Testis (tissue), 3 donors: ENCODE data around the gene EZH2. TPM values are rescaled to one million over a fixed set of nuclear protein-coding genes. Genes with fewer than 3 reads are reported as not detected.

Experiments
- DNase-seq: peaks from one replicate; pipeline ENCODE4 v3.0.0-alpha.2; 2019
- H3K27ac ChIP-seq, 2 donors: fragments of 200-600 bp; sonication (generic); one replicate each; pipeline ENCODE4 v1.5.1; 2019
- H3K27me3 ChIP-seq: fragments of 200-600 bp; sonication (generic); one replicate; pipeline ENCODE4 v1.5.1; 2019
- H3K36me3 ChIP-seq: fragments of 200-600 bp; sonication (generic); one replicate; pipeline ENCODE4 v1.5.1; 2017; ENCODE audit warnings: low read depth; ENCODE audit errors: missing control alignments
- H3K4me1 ChIP-seq: fragments of 200-600 bp; sonication (generic); one replicate; pipeline ENCODE4 v1.5.1; 2019
- H3K4me3 ChIP-seq, 2 donors: fragments of 200-600 bp; sonication (generic); one replicate each; pipeline ENCODE4 v1.5.1; 2017 to 2019
- H3K9me3 ChIP-seq: fragments of 200-600 bp; sonication (generic); one replicate; pipeline ENCODE4 v1.5.1; 2017
- CTCF ChIP-seq, 3 experiments: fragments of 450-650 bp in 2 of 3; fragments of 200-600 bp in 1 of 3; sonication (generic) in 1 of 3; IDR thresholded peaks; one replicate each; pipeline ENCODE4 v1.5.1; 2016 to 2019; ENCODE audit warnings: antibody characterized with exemption in 3 of 3, mild to moderate bottlenecking in 2 of 3, moderate library complexity in 1 of 3
- POLR2A ChIP-seq: fragments of 450-650 bp; IDR thresholded peaks from one replicate; pipeline ENCODE4 v1.6.1; 2017; ENCODE audit warnings: antibody characterized with exemption, mild to moderate bottlenecking, moderate library complexity
- WGBS, 2 donors: methylation state at CpG; one replicate each; pipeline ENCODE4 v1.1.5; 2018; 5-methylcytosine and 5-hydroxymethylcytosine counted together
- intact Hi-C: fragments of 100-400 bp; cut with DNase I; formaldehyde crosslinking; loops from one replicate; pipeline ENCODE4 v1.15.1; 2023; ENCODE audit warnings: low total_unique reads
- polyA plus RNA-seq: library from polyadenylated mRNA; stranded (reverse); fragments of 350-450 nt; fragmentation: Illumina TruSeq; extraction: RNeasy Lipid Tissue Mini Kit (QIAGEN cat#74804); gene quantifications from one replicate; pipeline ENCODE4 v1.2.3, GENCODE V29; 2014; ENCODE audit warnings: low read depth, low replicate concordance; ENCODE audit not compliant: insufficient read depth
- total RNA-seq, 2 donors: library from RNA; depleted of rRNA; stranded (reverse); fragments of >200 nt; gene quantifications; one replicate each; pipeline ENCODE4 v1.2.3, GENCODE V29; 2016

Gene EZH2
- total and polyA plus RNA-seq, 3 donors from 2014 or later: 27.0 to 60.3 (median 36.0) TPM

GRCh38 chr7:148830897-148831692 lies 53.0 kb downstream of the EZH2 start:
- Histone ChIP-seq H3K4me1 (no peaks in the 10 kb centered on the region), H3K36me3 (no peaks in the 10 kb centered on the region), H3K9me3 (no peaks in the 10 kb centered on the region), H3K27ac (no peak overlapping the region), H3K4me3 (no peak overlapping the region), H3K27me3 (no peaks in the 10 kb centered on the region)
- WGBS, 2 donors: 89 to 90% methylated on average over 5 of the region's 5 CpGs
- TF ChIP-seq CTCF (IDR thresholded peaks at IDR 0.05) (no peak), POLR2A (no peak)
- no peak for DNase-seq
- intact Hi-C loops: no loop called here

- no peak for TF ChIP-seq POLR2A
- no peak for TF ChIP-seq CTCF (IDR thresholded peaks at IDR 0.05)
- H3K36me3 ChIP-seq: no peaks in the 10 kb centered on the region
- intact Hi-C loops: no loop called here
- DNase-seq: no peak
- WGBS, 2 donors: 100% methylated on average over 1 of the region's 1 CpG
- no peaks in the 10 kb centered on the region for H3K4me1 ChIP-seq
- no peaks in the 10 kb centered on the region for H3K9me3 ChIP-seq
- no peak overlapping the region for H3K4me3 ChIP-seq
- no peaks in the 10 kb centered on the region for H3K27me3 ChIP-seq
- H3K27ac ChIP-seq: no peak overlapping the region
Measured at GRCh38 chr7:148828965-148829364, 55.1 kb downstream of the EZH2 start.

GRCh38 chr7:148825338-148825737 lies 58.8 kb downstream of the EZH2 start:
- 68 to 76% methylated on average over 5 of the region's 5 CpGs for WGBS, 2 donors
- no peak overlapping the region for H3K27ac ChIP-seq
- intact Hi-C loops: no loop called here
- H3K9me3 ChIP-seq: no peaks in the 10 kb centered on the region
- H3K4me3 ChIP-seq: no peak overlapping the region
- no peak for DNase-seq
- no peaks in the 10 kb centered on the region for H3K36me3 ChIP-seq
- no peaks in the 10 kb centered on the region for H3K27me3 ChIP-seq
- H3K4me1 ChIP-seq: no peaks in the 10 kb centered on the region
- TF ChIP-seq CTCF (IDR thresholded peaks at IDR 0.05): no peak
- no peak for TF ChIP-seq POLR2A

- TF ChIP-seq POLR2A (no peak), CTCF (IDR thresholded peaks at IDR 0.05) (no peak)
- H3K27me3 ChIP-seq: no peaks in the 10 kb centered on the region
- no peak for DNase-seq
- no peak overlapping the region for H3K27ac ChIP-seq
- 94 to 97% methylated on average over 2 of the region's 2 CpGs for WGBS, 2 donors
- intact Hi-C loops: no loop called here
- no peaks in the 10 kb centered on the region for H3K9me3 ChIP-seq
- no peaks in the 10 kb centered on the region for H3K4me1 ChIP-seq
- H3K36me3 ChIP-seq: no peaks in the 10 kb centered on the region
- no peak overlapping the region for H3K4me3 ChIP-seq
Measured at GRCh38 chr7:148824864-148825263, 59.2 kb downstream of the EZH2 start.

GRCh38 chr7:148821422-148821821 lies 62.7 kb downstream of the EZH2 start:
- DNase-seq: no peak
- TF ChIP-seq POLR2A (no peak), CTCF (IDR thresholded peaks at IDR 0.05) (no peak)
- intact Hi-C loops: no loop called here
- H3K4me1 ChIP-seq: no peaks in the 10 kb centered on the region
- H3K27me3 ChIP-seq: no peaks in the 10 kb centered on the region
- no peaks in the 10 kb centered on the region for H3K9me3 ChIP-seq
- no peaks in the 10 kb centered on the region for H3K36me3 ChIP-seq
- H3K27ac ChIP-seq: no peak overlapping the region
- whole genome bisulfite sequencing, 2 donors: 93 to 100% methylated on average over 2 of the region's 2 CpGs
- H3K4me3 ChIP-seq: no peak overlapping the region
